Spleen (tissue), 11 donors: Measurements from ENCODE around the gene MX1. TPM values are rescaled to one million over a fixed set of nuclear protein-coding genes. Genes with fewer than 3 reads are reported as not detected.

Source experiments
- DNase-seq: peaks from one replicate; pipeline ENCODE4 v3.0.0-alpha.2; 2020
- H3K27ac ChIP-seq, 8 donors: fragments of 200-600 bp; sonication (generic) in 7 of 8; 1 replicate in 4 of 8; 2 replicates in 4 of 8; pipeline versions ENCODE4 v1.5.0 to v1.8.0; 2016 to 2021; ENCODE audit warnings: inconsistent platforms in 4 of 8, mild to moderate bottlenecking in 4 of 8, moderate library complexity in 1 of 8
- H3K27me3 ChIP-seq, 7 donors: fragments of 200-600 bp; sonication (generic) in 6 of 7; replicated peaks in 1 of 7; 1 replicate in 4 of 7; 2 replicates in 3 of 7; pipeline versions ENCODE4 v1.5.0 to v1.8.0; 2016 to 2021; ENCODE audit warnings: inconsistent platforms in 3 of 7, mild to moderate bottlenecking in 1 of 7
- H3K36me3 ChIP-seq, 6 donors: fragments of 200-600 bp; sonication (generic) in 5 of 6; 1 replicate in 4 of 6; 2 replicates in 2 of 6; pipeline versions ENCODE4 v1.5.0 to v1.8.0; 2016 to 2021; ENCODE audit warnings: inconsistent platforms in 2 of 6
- H3K4me1 ChIP-seq, 6 donors: fragments of 200-600 bp; sonication (generic) in 5 of 6; 1 replicate in 3 of 6; 2 replicates in 3 of 6; pipeline versions ENCODE4 v1.5.0 to v1.8.0; 2016 to 2021; ENCODE audit warnings: inconsistent platforms in 3 of 6
- H3K4me3 ChIP-seq, 8 donors: fragments of 200-600 bp; sonication (generic) in 7 of 8; 1 replicate in 4 of 8; 2 replicates in 4 of 8; pipeline versions ENCODE4 v1.5.0 to v1.8.0; 2016 to 2021; ENCODE audit warnings: inconsistent platforms in 4 of 8, mild to moderate bottlenecking in 4 of 8, moderate library complexity in 2 of 8
- H3K9me3 ChIP-seq, 8 donors: fragments of 200-600 bp; sonication (generic) in 7 of 8; 1 replicate in 4 of 8; 2 replicates in 4 of 8; pipeline versions ENCODE4 v1.5.0 to v1.8.0; 2016 to 2021; ENCODE audit warnings: inconsistent platforms in 4 of 8
- POLR2A ChIP-seq, 3 donors: fragments of 450-650 bp; IDR thresholded peaks; one replicate each; pipeline ENCODE4 v1.5.1; 2017; ENCODE audit warnings: antibody characterized with exemption in 3 of 3, mild to moderate bottlenecking in 1 of 3
- POLR2AphosphoS5 ChIP-seq, 3 donors: sonication (generic); formaldehyde crosslinking; IDR thresholded peaks; one replicate each; pipeline ENCODE4 v1.5.1; 2017; ENCODE audit warnings: antibody characterized with exemption in 3 of 3
- WGBS, 5 donors: extraction: QIAGEN DNeasy Blood & Tissue Kit in 3 of 5; methylation state at CpG; one replicate each; pipeline versions ENCODE4 v1.1.5 to v1.1.7; 2013 to 2018; 5-methylcytosine and 5-hydroxymethylcytosine counted together
- intact Hi-C: fragments of 100-400 bp; cut with DNase I; formaldehyde crosslinking; loops from one replicate; pipeline ENCODE4 v1.15.0; 2023; ENCODE audit warnings: low total_unique reads
- polyA plus RNA-seq, 3 donors: library from polyadenylated mRNA; stranded (reverse); fragments of 200-250 nt; gene quantifications; one replicate each; pipeline ENCODE4 v1.2.1, GENCODE V29; 2013
- total RNA-seq, 7 donors: library from RNA; depleted of rRNA in 3 of 7; stranded (reverse); fragments of >200 nt in 3 of 7; fragmentation: NEBNext Ultra II Directional in 4 of 7; extraction: Animal tissue kit (Norgen Biotek cat#: 25700) in 4 of 7; gene quantifications; one replicate each; pipeline versions ENCODE4 v1.1.0 to v1.2.1, GENCODE V29; 2016 to 2021
- TF ChIP-seq, protein P1 (sequence below), 11 experiments: fragments of 200-600 bp in 7 of 11; fragments of 450-650 bp in 4 of 11; sonication (generic) in 4 of 11; IDR thresholded peaks in 8 of 11; conservative IDR thresholded peaks in 3 of 11; 1 replicate in 7 of 11; 2 replicates in 4 of 11; pipeline versions ENCODE4 v1.4.0 to v1.8.0; 2016 to 2021; ENCODE audit warnings: antibody characterized with exemption in 11 of 11, inconsistent platforms in 4 of 11, mild to moderate bottlenecking in 1 of 11
- donor health status: healthy with polysubstance abuse.
- donor health status: DM: no; HTN: no; CAD: no; lungs with moderate emphysema.
- donor health status: DM: no; HTN: no; CAD: no.
- donor health status: Bipolar disorder and iron deficiency.
- donor health status: healthy.
- donor health status: DM: no; HTN: no; CAD: no.
- donor health status: DM: yes; HTN: yes; CAD: no.

The MX1 gene
- total and polyA plus RNA-seq, 10 donors: 32.8 to 148 (median 90.1) TPM

- Histone ChIP-seq H3K36me3 (no peaks in the 10 kb centered on the region), H3K4me1 (no peaks in the 10 kb centered on the region), H3K9me3 (no peaks in the 10 kb centered on the region), H3K27ac (no peak overlapping the region), H3K27me3 (peaks cover 0 to 46% (median 0%) of the 10 kb centered on the region in 7 donors), H3K4me3 (no peak overlapping the region)
- DNase-seq: no peak
- no peak for TF ChIP-seq POLR2A (IDR thresholded peaks at IDR 0.05)
- TF ChIP-seq POLR2AphosphoS5 (IDR thresholded peaks at IDR 0.05): no peak
- TF ChIP-seq, protein P1, sequence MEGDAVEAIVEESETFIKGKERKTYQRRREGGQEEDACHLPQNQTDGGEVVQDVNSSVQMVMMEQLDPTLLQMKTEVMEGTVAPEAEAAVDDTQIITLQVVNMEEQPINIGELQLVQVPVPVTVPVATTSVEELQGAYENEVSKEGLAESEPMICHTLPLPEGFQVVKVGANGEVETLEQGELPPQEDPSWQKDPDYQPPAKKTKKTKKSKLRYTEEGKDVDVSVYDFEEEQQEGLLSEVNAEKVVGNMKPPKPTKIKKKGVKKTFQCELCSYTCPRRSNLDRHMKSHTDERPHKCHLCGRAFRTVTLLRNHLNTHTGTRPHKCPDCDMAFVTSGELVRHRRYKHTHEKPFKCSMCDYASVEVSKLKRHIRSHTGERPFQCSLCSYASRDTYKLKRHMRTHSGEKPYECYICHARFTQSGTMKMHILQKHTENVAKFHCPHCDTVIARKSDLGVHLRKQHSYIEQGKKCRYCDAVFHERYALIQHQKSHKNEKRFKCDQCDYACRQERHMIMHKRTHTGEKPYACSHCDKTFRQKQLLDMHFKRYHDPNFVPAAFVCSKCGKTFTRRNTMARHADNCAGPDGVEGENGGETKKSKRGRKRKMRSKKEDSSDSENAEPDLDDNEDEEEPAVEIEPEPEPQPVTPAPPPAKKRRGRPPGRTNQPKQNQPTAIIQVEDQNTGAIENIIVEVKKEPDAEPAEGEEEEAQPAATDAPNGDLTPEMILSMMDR (IDR thresholded peaks at IDR 0.05 in 8 of 11, conservative IDR thresholded peaks at IDR 0.05 in 3 of 11): no peak
- intact Hi-C loops: no loop called here
- WGBS, 5 donors: 79 to 89% (median 85%) methylated on average over 2 of the region's 2 CpGs
Measured at GRCh38 chr21:41499920-41500319, 73.9 kb downstream of the MX1 start.

GRCh38 chr21:41500363-41500762 is 74.3 kb downstream of the MX1 start:
- Histone ChIP-seq H3K27ac (no peak overlapping the region), H3K36me3 (no peaks in the 10 kb centered on the region), H3K9me3 (no peaks in the 10 kb centered on the region), H3K4me3 (no peak overlapping the region), H3K27me3 (peaks cover 0 to 50% (median 4%) of the 10 kb centered on the region in 7 donors), H3K4me1 (no peaks in the 10 kb centered on the region)
- TF ChIP-seq POLR2AphosphoS5 (IDR thresholded peaks at IDR 0.05): no peak
- TF ChIP-seq POLR2A (IDR thresholded peaks at IDR 0.05): no peak
- TF ChIP-seq, protein P1 (IDR thresholded peaks at IDR 0.05 in 8 of 11, conservative IDR thresholded peaks at IDR 0.05 in 3 of 11): no peak
- WGBS, 5 donors: 86 to 89% (median 87%) methylated on average over 6 of the region's 6 CpGs
- intact Hi-C loops: no loop called here
- no peak for DNase-seq

DNA sequence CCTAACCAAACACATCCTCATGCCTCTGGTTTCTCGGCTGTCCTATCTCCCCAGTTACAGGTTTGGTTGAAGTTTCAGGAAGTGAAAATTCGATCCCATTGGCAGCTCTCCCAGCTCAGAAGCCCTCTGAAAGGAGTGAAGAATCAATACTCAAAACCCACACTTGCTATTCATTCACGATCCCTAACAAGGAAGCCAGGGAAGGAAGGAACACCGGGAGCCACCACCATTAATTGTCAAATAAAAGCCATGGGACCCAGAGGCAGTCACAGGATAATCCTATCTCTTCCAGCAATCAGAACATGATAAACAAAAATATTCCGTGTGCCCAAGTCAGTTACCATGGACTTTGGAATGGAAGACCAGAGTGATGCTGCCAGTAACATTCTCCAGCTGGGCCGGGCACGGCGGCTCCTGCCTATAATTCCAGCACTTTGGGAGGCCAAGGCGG is 74.9 kb downstream of the MX1 start:
- WGBS, 5 donors: 65 to 71% (median 67%) methylated on average over 9 of the region's 9 CpGs
- H3K9me3 ChIP-seq: no peaks in the 10 kb centered on the region
- TF ChIP-seq POLR2AphosphoS5 (IDR thresholded peaks at IDR 0.05): no peak
- TF ChIP-seq POLR2A (IDR thresholded peaks at IDR 0.05): no peak
- TF ChIP-seq, protein P1 (IDR thresholded peaks at IDR 0.05 in 8 of 11, conservative IDR thresholded peaks at IDR 0.05 in 3 of 11): no peak
- DNase-seq: no peak
- intact Hi-C loops: no loop called here
- H3K4me3 ChIP-seq: no peak overlapping the region
- no peak overlapping the region for H3K27ac ChIP-seq
- no peaks in the 10 kb centered on the region for H3K4me1 ChIP-seq
- H3K36me3 ChIP-seq: no peaks in the 10 kb centered on the region
- peaks cover 0 to 56% (median 10%) of the 10 kb centered on the region in 7 donors for H3K27me3 ChIP-seq

DNA sequence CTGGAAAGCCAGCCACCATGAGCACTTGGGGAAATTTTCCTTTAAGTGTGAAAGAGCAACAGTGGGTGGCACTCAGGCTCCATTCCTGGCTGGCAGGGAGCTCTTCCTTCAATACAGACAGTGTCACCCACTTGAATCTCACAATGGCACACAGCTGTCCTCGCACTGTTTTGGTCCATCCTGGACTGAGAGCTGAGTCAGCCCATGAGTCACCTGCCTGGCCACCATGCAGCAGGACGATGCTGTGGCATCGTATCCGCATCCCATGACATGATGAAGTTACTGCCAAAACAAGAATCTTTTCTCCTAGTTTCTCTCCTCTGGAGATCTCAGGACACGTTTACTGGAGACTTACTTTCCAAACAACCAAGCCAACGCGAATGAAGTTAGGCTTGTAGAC is 75.9 kb downstream of the MX1 start:
- Histone ChIP-seq H3K4me3 (no peak overlapping the region), H3K27ac (no peak overlapping the region), H3K4me1 (peaks cover 0 to 5% (median 2%) of the 10 kb centered on the region in 6 donors), H3K9me3 (no peaks in the 10 kb centered on the region), H3K36me3 (no peaks in the 10 kb centered on the region), H3K27me3 (peaks cover 0 to 66% (median 19%) of the 10 kb centered on the region in 7 donors)
- intact Hi-C loops: no loop called here
- DNase-seq: no peak
- 87 to 97% (median 91%) methylated on average over 7 of the region's 7 CpGs for WGBS, 5 donors
- TF ChIP-seq, protein P1 (IDR thresholded peaks at IDR 0.05 in 8 of 11, conservative IDR thresholded peaks at IDR 0.05 in 3 of 11): no peak
- TF ChIP-seq POLR2A (IDR thresholded peaks at IDR 0.05) (no peak), POLR2AphosphoS5 (IDR thresholded peaks at IDR 0.05) (no peak)
